SK-N-SH (cell line): Measurements from ENCODE around the gene TAOK3.

Experiments
- CTCF ChIP-seq: fragments of 200-600 bp; sonication (generic); IDR thresholded peaks from 2 replicates; pipeline ENCODE4 v1.6.1; 2017; ENCODE audit warnings: antibody characterized with exemption, mild to moderate bottlenecking, moderate library complexity
- EP300 ChIP-seq, 2 experiments: IDR thresholded peaks; 2 replicates each; pipeline versions ENCODE4 v1.4.0 to v1.6.1; 2012; ENCODE audit warnings: borderline replicate concordance in 1 of 2, low read depth in 1 of 2, low read length in 1 of 2
- FOXJ3 ChIP-seq: sonication (generic); formaldehyde crosslinking; IDR thresholded peaks from 2 replicates; pipeline ENCODE4 v1.5.1; 2020; ENCODE audit warnings: mild to moderate bottlenecking, missing genetic modification reagents
- FOXM1 ChIP-seq: IDR thresholded peaks from 2 replicates; pipeline ENCODE4 v1.4.0; 2012; ENCODE audit warnings: low read depth, mild to moderate bottlenecking
- GATA2 ChIP-seq: sonication (generic); formaldehyde crosslinking; IDR thresholded peaks from 2 replicates; pipeline ENCODE4 v1.5.0; 2020; ENCODE audit warnings: mild to moderate bottlenecking, missing genetic modification reagents
- MAX ChIP-seq: IDR thresholded peaks from 2 replicates; pipeline ENCODE4 v1.4.0; 2012; ENCODE audit warnings: low read depth
- MEF2A ChIP-seq: IDR thresholded peaks from 2 replicates; pipeline ENCODE4 v1.4.0; 2012; ENCODE audit warnings: low read depth, borderline replicate concordance
- NRF1 ChIP-seq: IDR thresholded peaks from 2 replicates; pipeline ENCODE4 v1.6.1; 2012; ENCODE audit warnings: low read depth, mild to moderate bottlenecking, low read length
- USF2 ChIP-seq: fragments of 150-350 bp; IDR thresholded peaks from 2 replicates; pipeline ENCODE4 v1.6.1; 2017; ENCODE audit warnings: antibody characterized with exemption, low read length, low read depth, borderline replicate concordance

- TF ChIP-seq CTCF, result no peak
- TF ChIP-seq FOXJ3 (CRISPR knock-in tag), result no peak
- no peak for TF ChIP-seq MAX
- no peak for TF ChIP-seq USF2
- TF ChIP-seq GATA2 (CRISPR knock-in tag), result no peak
- no peak for TF ChIP-seq FOXM1
- TF ChIP-seq NRF1, result no peak
- TF ChIP-seq EP300 (IDR thresholded peaks at IDR 0.05; ENCODE audit: borderline replicate concordance in 1 of 2, low read depth in 1 of 2, low read length in 1 of 2), result no peak
- TF ChIP-seq MEF2A, result no peak
Measured at GRCh38 chr12:118310320-118310719, 62.4 kb downstream of the TAOK3 start.
